RPMI7951 (cell line): ENCODE data around the gene GABRR1. TPM values are rescaled to one million over a fixed set of nuclear protein-coding genes. Genes with fewer than 3 reads are reported as not detected.
A peak's percentile ranks its signal among the peaks of the same experiment; 100 is the strongest.
"Not testable (repeated sequence)": the region's sequence is repeated elsewhere in the genome, so short reads cannot be mapped to it uniquely, and the experiment has no call there.

ENCODE experiments used
- DNase-seq: peaks from one replicate; pipeline ENCODE4 v3.0.0-alpha.2; 2012; ENCODE audit warnings: low read depth
- total RNA-seq: library from RNA; depleted of rRNA; stranded (reverse); fragments of >200 nt; shearing (Covaris generic); gene quantifications from 2 replicates; pipeline ENCODE4 v1.2.3, GENCODE V29; 2014; rRNA removed

Gene GABRR1
- total RNA-seq, result not detected in 2 replicates

DNA sequence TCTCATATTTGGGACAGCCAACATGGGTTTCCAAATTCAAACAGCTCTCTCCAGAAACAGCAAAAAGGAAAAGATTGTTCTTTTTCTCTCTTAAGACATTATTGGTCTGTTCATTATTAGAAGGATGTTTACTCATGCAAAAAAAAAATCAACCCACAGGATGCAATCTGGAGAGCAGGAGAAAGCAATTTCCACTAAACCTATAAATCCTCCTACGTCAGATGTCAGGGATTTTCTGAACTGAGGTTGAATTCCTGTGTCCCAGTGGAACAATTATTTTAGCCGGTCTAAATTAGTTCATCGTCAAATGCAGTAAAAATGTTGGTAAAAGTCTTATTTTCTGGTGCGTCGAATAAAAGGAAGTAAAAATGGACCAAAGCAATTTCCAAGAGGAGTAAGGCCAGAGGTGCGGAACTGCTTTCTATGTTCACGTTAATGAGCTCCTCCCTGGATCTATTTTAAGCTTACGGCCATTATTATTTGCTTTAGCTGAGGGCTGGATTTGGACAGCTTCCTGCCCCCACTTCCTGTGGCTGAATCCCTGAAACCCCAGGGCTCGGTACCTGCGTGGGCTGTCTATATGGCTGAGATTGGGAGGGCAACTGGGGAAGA, at the start of gene GABRR1:
Gene GABRR1 (minus strand): TSS at position 60 of the 612 bp plus-strand sequence. CDS start 36 bp downstream, at position 24.
- DNase-seq, result peak; percentile 5

GRCh38 chr6:89264296-89264695, 47.1 kb upstream of the GABRR1 start:
- no peak for DNase-seq

DNA sequence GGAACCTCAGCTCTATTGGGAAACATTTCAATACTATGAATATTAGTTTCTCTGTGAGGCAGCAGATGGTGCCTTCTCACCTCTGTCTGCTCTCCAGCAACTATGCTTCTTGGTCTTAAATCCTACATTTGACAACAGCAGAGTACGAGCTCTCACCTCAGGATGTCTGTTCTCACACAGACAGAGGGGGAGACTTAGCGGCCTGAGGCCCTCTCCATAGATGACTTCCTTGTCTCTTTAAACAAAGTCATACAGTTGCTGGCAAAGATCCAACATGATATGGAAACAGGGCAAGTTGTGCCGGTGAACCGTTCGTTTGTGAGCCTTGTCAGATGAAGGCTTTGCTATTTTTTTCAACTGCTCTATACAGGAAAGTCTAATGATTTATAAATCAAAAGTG, 43.7 kb upstream of the GABRR1 start:
- DNase-seq, result no peak

DNA sequence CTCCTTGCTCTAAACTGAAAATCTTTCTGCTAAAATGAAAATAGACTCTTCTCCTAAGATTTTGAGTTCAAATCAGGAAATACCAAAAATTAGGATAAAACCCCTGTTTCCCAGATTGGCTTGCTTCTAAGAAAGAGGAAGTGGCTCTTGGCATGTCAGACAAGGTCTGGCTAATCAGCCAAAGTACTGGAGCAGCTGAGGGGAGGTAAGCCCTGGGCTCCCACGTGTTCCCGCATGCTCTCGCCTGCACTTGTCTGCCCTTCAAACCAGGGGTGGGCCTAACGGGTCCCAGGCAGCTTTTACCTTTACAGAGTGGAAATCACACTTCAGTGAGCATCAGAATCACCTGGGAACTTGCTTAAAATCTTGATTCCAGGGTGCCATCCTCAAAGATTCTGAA, 43.2 kb upstream of the GABRR1 start:
- no peak for DNase-seq

DNA sequence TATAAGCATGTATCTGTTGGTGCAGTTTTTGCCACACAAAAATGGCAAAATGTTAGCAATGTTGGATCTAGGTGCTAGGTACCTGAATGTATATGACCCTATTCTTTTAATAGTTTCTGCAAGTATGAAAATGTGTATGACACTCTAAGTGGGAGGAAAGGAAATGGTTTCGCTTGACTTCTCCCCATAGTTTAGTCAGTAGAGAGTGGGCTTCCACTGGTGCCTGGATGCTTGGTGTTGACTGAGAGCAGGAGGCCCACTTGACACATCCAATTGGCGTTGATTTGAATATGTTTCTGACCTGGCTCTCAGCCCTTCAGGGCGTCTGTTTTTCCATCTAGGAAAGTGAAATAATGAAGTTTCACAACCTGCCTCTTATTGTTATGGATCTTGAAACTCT, 41.8 kb upstream of the GABRR1 start:
- DNase-seq, result no peak

DNA sequence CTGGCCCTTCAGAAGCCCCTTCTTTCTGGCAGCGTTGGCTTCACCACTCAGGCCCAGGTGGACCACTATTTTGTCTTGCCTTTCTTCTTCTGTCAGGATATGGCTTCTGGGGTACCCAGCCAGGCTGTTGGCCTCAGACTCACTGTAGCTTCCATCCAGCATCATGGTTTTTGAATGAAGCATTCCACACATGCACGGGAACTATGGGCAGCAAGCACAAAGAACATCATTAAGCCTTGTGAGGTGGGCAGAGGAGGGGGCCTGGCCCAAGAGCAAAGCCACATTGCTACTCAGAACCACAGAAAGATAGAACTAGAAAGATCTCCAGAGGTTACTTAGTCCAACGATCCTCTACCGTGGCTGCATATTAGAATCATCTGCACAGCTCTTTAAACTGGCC, 40.6 kb upstream of the GABRR1 start:
- no peak for DNase-seq

GRCh38 chr6:89257346-89257745, 40.2 kb upstream of the GABRR1 start:
- no peak for DNase-seq

- no peak for DNase-seq
Measured at GRCh38 chr6:89255417-89255816, 38.3 kb upstream of the GABRR1 start.

DNA sequence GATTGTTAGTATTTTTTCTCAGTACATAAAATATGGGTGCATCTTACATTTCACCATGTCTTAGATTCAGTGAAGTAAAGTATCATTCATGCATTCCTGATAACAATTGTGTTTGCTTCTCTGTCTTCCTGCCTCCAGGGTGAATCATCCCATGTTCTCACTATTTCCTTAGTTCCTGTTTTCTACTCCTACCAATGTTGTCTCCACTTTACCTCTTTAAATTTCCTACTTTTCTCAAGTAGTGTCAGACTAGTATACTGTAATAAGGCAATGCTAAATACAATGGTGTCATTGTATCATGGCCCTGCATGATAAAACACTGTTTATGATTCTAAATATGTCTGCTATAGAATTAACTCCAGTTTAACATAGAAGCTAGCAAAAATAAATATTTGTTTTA, 37.4 kb upstream of the GABRR1 start:
- DNase-seq, result no peak

DNA sequence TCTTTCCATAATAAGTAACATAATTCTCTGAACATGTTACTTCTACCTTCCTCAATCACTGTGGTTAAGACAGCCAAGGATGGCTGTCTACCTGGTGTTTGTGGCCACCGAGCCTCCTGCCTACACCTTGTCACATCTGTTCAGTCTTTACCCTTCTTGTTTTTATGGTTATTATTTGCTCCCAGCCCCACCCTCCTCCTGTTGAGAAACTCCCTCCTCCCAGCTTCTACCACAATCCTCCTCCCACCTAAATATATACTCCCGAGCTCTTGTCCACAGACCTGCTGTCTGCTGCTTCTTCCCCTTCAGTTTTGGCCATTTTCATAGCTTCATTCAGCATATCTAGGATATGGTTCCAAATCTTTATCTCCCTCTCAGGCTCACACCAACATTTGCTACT, 35.7 kb upstream of the GABRR1 start:
- no peak for DNase-seq

DNA sequence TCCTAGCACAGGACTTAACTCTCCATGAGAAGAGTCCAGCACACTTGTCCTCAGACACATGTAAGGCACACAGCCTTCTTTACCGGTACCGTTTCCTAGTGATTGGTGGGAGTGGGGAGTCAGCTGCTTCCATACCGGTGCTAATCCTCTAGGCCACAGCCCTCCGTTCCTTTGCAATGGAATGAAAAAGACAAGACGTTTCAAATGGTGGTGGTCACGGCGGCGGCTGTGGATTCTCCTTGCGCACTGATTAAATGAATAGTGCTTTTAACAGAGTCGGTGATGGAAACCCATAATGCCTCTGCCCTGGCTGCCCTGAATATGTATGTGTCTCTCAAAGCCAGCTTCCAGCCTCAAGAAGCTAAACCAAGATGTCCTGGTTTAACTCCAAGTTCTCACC, 34.8 kb upstream of the GABRR1 start:
- no peak for DNase-seq

DNA sequence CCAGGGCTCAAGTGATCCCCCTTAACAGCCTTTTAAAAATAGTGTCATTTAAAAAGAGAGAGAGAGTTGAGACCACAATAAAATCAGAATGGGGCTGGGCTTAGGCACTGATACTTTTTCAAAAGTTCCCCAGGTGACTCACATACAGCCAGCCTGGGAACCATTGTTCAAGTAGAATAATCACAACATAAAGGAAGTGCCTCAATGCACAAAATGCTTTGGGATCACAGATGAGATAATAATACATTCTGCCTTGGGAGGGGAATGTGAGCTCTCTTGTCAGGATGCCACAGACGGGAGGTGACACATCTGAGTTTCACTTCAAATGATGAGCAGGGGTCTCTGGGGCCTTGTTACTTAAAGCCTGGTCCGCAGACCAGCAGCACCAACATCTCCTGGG, 34.0 kb upstream of the GABRR1 start:
- DNase-seq, result no peak

DNA sequence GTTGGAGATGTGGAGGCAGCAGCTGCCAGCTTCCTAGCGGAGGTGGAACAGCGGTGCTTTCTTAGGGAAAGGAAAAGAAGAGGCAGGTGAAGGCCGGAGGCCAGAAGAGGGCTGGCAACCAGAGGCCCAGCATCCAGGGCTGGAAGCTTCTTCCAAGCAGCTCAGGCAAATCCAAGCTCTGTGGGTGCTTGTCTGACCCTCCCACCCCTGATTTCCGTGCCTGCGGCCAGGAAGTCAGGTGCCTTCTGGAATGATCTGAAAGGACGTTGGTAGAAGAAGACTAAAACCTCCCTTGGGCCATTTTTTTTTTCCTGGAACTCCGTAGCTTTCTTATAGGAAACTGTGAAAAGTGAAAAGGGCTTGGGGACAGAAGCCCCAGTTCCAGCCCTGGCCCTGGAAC, 33.1 kb upstream of the GABRR1 start:
- no peak for DNase-seq

- no peak for DNase-seq
Measured at GRCh38 chr6:89244241-89244985, 27.3 kb upstream of the GABRR1 start.

- DNase-seq, result no peak
Measured at GRCh38 chr6:89243331-89243629, 26.1 kb upstream of the GABRR1 start.

DNA sequence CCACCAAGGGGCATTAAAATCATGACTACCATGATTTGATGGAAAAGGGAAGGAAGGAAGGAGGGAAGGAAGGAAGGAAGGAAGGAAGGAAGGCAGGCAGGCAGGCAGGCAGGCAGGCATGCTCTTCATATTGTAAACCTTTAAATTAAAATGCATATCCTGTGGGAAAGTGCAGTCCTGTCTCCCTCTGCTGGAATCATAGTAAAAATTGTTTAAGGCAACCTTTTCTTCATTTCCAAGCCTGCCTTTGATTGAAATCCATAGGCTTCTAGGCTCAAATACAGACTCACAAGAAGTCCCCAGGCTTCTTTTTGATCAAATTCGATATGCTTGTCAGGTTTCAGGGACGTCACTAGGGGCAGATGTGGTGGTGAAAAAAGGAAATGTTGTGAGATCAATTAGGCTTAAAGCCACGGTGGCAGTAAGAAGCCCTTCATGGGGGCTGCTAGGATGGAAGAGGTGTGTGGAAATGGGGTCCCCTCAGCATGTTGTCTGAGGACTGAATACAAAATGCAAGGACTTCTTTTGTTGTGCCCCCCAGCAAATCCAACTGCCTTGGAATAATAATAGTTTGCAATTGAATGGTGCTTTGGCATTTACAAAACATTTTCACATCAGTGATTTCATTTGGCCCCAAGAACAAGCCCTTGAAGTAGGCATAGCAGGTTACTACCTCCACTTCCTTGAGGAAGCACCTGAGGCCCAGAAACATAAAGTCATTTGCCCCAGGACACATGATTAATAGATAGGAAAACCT, 25.6 kb upstream of the GABRR1 start:
- peak; percentile 54 for DNase-seq

- no peak for DNase-seq
Measured at GRCh38 chr6:89239338-89239737, 22.2 kb upstream of the GABRR1 start.

- no peak for DNase-seq
Measured at GRCh38 chr6:89237158-89237557, 20.0 kb upstream of the GABRR1 start.

DNA sequence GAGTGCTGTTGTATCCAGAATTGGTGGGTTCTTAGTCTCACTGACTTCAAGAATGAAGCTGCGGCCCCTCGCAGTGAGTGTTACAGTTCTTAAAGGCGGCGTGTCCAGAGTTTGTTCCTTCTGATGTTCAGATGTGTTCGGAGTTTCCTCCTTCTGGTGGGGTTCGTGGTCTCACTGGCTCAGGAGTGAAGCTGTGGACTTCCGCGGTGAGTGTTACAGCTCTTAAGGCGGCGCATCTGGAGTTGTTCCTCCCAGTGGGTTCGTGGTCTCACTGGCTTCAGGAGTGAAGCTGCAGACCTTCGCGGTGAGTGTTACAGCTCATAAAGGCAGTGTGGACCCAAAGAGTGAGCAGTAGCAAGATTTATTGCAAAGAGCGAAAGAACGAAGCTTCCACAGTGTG, 16.4 kb upstream of the GABRR1 start:
- DNase-seq, result not testable (repeated sequence)

DNA sequence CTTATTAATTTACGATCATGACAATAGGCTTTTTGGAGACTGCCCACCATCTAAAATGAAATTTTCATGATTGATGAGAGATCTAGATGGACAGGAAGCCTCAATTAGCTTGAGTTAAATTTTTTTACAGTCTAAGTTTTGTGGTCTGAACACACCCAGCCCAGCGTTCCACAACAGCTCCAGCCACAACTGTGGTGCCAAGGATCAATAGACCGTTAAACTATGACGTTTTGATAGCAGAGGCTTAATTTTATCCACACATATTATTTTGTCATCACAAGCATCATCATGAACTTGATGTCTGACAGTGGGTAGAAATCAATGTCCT, 5.5 kb upstream of the GABRR1 start:
- DNase-seq, result no peak

DNA sequence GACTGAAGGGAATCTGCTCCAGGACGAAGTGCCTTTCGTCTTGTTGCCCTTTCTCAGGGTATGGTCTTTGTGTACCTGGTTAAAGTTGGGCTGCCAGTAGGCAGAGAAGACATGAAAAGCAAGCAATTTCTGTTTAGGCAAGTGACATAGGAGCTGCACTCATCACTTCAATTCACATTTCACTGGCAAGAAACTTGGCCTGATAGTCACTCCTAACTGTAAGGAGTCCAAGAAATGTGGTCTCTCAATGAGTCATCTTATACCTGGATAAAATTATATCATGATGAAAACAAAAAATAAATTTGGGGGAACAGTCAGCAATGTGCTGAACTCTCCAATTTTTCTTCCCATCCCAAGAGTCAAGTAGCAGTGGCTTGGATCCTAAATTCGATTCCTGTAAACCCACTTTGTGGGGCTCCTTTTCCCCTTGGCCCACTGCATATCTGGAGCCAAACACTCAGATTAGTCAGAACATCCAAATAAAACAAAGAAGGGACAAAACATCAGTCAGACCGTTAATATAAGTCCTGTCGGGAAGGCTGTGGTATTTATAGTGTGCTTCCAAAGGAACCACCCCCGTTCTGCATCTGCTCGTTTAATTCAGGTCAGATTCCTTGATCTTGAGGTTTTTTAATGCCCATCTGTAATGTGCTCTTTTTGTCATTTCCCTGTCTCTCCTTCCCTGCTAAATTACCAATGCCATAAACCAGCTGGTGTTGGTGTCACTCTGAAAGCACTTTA, 5.0 kb upstream of the GABRR1 start:
- DNase-seq, result peak; percentile 36

- no peak for DNase-seq
Measured at GRCh38 chr6:89221129-89221528, 4.0 kb upstream of the GABRR1 start.

DNA sequence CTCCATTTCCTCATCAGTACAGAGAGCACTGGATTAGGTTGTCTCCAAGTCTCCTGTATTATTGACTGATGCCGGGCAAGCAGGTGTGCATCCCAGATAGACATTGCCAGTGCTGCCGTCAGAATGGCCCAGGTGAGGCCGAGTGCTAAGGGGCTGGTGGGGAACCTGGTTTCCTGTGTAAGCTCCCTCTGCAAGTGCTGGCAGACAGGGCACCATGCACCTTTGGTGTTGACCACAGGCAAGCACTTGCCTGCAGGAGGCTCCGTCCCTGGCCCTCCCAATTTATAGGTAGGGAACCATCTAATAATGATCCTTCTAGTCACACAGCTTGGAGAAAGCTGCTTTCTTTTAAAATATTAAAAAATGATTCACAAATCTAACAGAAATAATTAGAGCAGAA, 747 bp downstream of the GABRR1 start:
- DNase-seq, result no peak
